Heart right ventricle (tissue), 16 donors: ENCODE results near the gene CCSER2. TPM values are rescaled to one million over a fixed set of nuclear protein-coding genes. Genes with fewer than 3 reads are reported as not detected.
A peak's percentile ranks its signal among the peaks of the same experiment; 100 is the strongest.

Experiments used
- ATAC-seq, 8 donors: fragments of 200-7000 bp; cut with Tn5 transposase; one replicate each; pipeline ENCODE4 v1.9.1; 2020; ENCODE audit warnings: mild to moderate bottlenecking in 8 of 8, moderate library complexity in 8 of 8, moderate number of reproducible peaks in 1 of 8
- DNase-seq, 2 donors: peaks; one replicate each; pipeline ENCODE4 v3.0.0-alpha.2; 2020
- H3K27ac ChIP-seq, 10 donors: fragments of 200-600 bp; sonication (generic) in 2 of 10; one replicate each; pipeline versions ENCODE4 v1.5.0 to v1.8.0; 2020 to 2022; ENCODE audit warnings: mild to moderate bottlenecking in 3 of 10
- H3K27me3 ChIP-seq, 7 donors: fragments of 200-600 bp; one replicate each; pipeline ENCODE4 v1.8.0; 2021 to 2022; ENCODE audit warnings: mild to moderate bottlenecking in 2 of 7
- H3K36me3 ChIP-seq, 9 donors: fragments of 200-600 bp; sonication (generic) in 1 of 9; one replicate each; pipeline versions ENCODE4 v1.5.0 to v1.8.0; 2020 to 2022; ENCODE audit warnings: mild to moderate bottlenecking in 2 of 9
- H3K4me1 ChIP-seq, 9 donors: fragments of 200-600 bp; sonication (generic) in 1 of 9; one replicate each; pipeline versions ENCODE4 v1.5.0 to v1.8.0; 2020 to 2022; ENCODE audit warnings: mild to moderate bottlenecking in 4 of 9
- H3K4me3 ChIP-seq, 10 donors: fragments of 200-600 bp; sonication (generic) in 2 of 10; one replicate each; pipeline versions ENCODE4 v1.5.0 to v1.8.0; 2020 to 2022; ENCODE audit warnings: mild to moderate bottlenecking in 7 of 10, moderate library complexity in 2 of 10
- H3K9me3 ChIP-seq, 11 donors: fragments of 200-600 bp in 10 of 11; sonication (generic) in 2 of 11; one replicate each; pipeline versions ENCODE4 v1.5.0 to v1.8.0; 2013 to 2022; ENCODE audit warnings: mild to moderate bottlenecking in 2 of 11, control low read depth in 1 of 11, moderate library complexity in 1 of 11
- WGBS, 2 donors: extraction: QIAGEN DNeasy Blood & Tissue Kit; methylation state at CpG; one replicate each; pipeline ENCODE4 v1.1.7; 2013; ENCODE audit warnings: inconsistent platforms in 1 of 2; 5-methylcytosine and 5-hydroxymethylcytosine counted together
- intact Hi-C, 10 donors: fragments of 100-400 bp; cut with DNase I; formaldehyde crosslinking; loops; one replicate each; pipeline versions ENCODE4 v1.11.1 to v1.14.2; 2022
- polyA plus RNA-seq, 2 donors: library from polyadenylated mRNA; stranded (reverse); fragments of 200-250 nt; gene quantifications; one replicate each; pipeline ENCODE4 v1.2.3, GENCODE V29; 2013
- total RNA-seq, 10 donors: library from RNA; stranded (reverse); fragmentation: NEBNext Ultra II Directional in 3 of 10; extraction: Animal tissue kit (Norgen Biotek cat#: 25700) in 3 of 10; gene quantifications; one replicate each; pipeline versions ENCODE4 v1.2.1 to v1.2.4, GENCODE V29; 2021 to 2023
- TF ChIP-seq, protein P1 (sequence below), 9 donors: fragments of 200-600 bp; sonication (generic) in 2 of 9; IDR thresholded peaks; one replicate each; pipeline versions ENCODE4 v1.5.0 to v1.8.0; 2021 to 2022; ENCODE audit warnings: antibody characterized with exemption in 9 of 9, mild to moderate bottlenecking in 5 of 9, moderate library complexity in 1 of 9
- donor health status: Arrhythmogenic right ventricular cardiomyopathy.
- donor health status: ischemic (EF 13 %, LVEDD 7.1; RV severe dilation, severe dysfunction).
- donor health status: healthy with polysubstance abuse.
- donor health status: DM: no; HTN: yes; CAD: no.
- donor health status: DM: no; HTN: no; CAD: no.
- donor health status: ischemic (EF 25% LVEDD 6.9; RV normal size, moderate dysfunction).
- donor health status: ischemic (EF 25% LVEDD 5.7; RV mildly dilated, moderate dysfunction).
- donor health status: healthy.
- donor health status: DM: yes; HTN: yes; CAD: no.
- donor health status: Ischemic cardiomyopathy.
- donor health status: ischemic (EF 35%, LVEDD 5.7; RV mildly dilated, moderate dysfunction).
- donor health status: nonischemic (EF 11% LVEDD 7.7; RV severe dilation, severe dysfunction).
- donor health status: DM: yes; HTN: yes; CAD: no.
- donor health status: PGD.
- donor health status: ischemic (EF 29% LVEDD 5.4; RV normal size, mild dysfunction).
- donor health status: nonischemic (EF 23%, LVEDD 6.1; RV moderate dilation, normal function).

The CCSER2 gene
- total and polyA plus RNA-seq, 12 donors: 27.5 to 252 (median 198) TPM

- Histone ChIP-seq H3K4me1 (peaks cover 0 to 26% (median 0%) of the 10 kb centered on the region in 9 donors), H3K27ac (peak overlapping the region in 3 of 10 donors; percentile 0 to 23 (median 9)), H3K36me3 (no peaks in the 10 kb centered on the region), H3K27me3 (peaks cover 0 to 10% (median 0%) of the 10 kb centered on the region in 7 donors), H3K4me3 (no peak overlapping the region), H3K9me3 (no peaks in the 10 kb centered on the region)
- DNase-seq: no peak
- no peak for ATAC-seq
- 76 to 84% methylated on average over 3 of the region's 3 CpGs for WGBS, 2 donors
- TF ChIP-seq, protein P1, sequence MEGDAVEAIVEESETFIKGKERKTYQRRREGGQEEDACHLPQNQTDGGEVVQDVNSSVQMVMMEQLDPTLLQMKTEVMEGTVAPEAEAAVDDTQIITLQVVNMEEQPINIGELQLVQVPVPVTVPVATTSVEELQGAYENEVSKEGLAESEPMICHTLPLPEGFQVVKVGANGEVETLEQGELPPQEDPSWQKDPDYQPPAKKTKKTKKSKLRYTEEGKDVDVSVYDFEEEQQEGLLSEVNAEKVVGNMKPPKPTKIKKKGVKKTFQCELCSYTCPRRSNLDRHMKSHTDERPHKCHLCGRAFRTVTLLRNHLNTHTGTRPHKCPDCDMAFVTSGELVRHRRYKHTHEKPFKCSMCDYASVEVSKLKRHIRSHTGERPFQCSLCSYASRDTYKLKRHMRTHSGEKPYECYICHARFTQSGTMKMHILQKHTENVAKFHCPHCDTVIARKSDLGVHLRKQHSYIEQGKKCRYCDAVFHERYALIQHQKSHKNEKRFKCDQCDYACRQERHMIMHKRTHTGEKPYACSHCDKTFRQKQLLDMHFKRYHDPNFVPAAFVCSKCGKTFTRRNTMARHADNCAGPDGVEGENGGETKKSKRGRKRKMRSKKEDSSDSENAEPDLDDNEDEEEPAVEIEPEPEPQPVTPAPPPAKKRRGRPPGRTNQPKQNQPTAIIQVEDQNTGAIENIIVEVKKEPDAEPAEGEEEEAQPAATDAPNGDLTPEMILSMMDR (IDR thresholded peaks at IDR 0.05): no peak
- intact Hi-C loops: no loop called here
Observed at GRCh38 chr10:84298057-84298456, 30.3 kb upstream of the CCSER2 start.

DNA sequence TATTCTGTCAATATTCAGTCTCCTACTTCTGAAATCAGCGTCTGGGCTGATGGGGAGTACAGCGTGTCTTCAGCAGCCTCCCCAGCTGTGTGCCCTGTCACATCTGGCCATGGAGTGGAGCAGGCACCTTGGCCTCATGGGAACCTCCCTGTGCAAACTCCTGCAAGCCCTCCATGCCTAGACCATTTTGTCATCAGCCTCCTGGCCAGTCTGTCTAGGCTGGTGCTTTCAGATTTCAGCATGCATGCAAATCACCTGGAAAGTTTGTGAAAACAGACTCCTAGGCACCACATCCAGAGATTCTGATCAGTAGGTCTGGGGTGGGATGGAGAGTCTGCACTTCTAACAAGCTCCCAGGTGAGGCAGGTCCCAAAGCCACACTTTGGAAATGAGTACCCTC, 26.2 kb upstream of the CCSER2 start:
- no peak overlapping the region for H3K4me3 ChIP-seq
- TF ChIP-seq, protein P1 (IDR thresholded peaks at IDR 0.05): no peak
- H3K4me1 ChIP-seq: peaks cover 0 to 5% (median 0%) of the 10 kb centered on the region in 9 donors
- no peaks in the 10 kb centered on the region for H3K36me3 ChIP-seq
- H3K27ac ChIP-seq: no peak overlapping the region
- DNase-seq: no peak
- H3K9me3 ChIP-seq: no peaks in the 10 kb centered on the region
- intact Hi-C loops: no loop called here
- 47 to 50% methylated on average over 2 of the region's 2 CpGs for WGBS, 2 donors
- ATAC-seq: no peak
- peaks cover 0 to 4% (median 0%) of the 10 kb centered on the region in 7 donors for H3K27me3 ChIP-seq

DNA sequence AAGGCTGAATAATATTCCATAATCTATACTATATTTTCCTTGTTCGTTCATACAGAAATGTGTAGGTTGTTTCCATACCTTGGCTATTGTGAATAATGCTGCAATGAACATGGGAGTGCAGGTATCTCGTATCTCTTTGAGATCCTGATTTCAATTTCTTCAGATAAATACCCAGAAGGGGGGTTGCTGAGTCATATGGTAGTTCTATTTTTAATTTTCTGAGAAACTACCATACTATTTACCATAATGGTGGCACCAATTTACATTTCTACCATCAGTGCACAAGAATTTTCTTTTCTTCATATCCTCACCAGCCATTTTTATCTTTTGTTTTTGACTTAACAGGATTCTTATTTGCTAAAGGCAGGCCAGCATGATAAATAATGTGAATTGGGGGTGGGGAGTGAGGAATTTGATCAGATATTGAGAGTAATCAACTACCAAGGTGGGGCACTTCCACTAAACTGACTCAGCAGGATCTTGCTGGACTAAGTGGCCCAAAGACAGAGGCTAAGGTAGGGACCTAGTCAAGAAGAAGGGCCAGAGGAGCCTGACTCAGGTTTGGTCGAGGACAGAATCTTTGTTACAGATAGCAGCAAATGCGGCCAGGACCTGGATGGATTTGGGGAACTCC, 21.5 kb upstream of the CCSER2 start:
- DNase-seq: no peak
- Histone ChIP-seq H3K4me1 (peaks cover 0 to 29% (median 11%) of the 10 kb centered on the region in 9 donors), H3K27me3 (peaks cover 0 to 3% (median 0%) of the 10 kb centered on the region in 7 donors), H3K4me3 (no peak overlapping the region), H3K27ac (no peak overlapping the region), H3K9me3 (no peaks in the 10 kb centered on the region), H3K36me3 (no peaks in the 10 kb centered on the region)
- 83 to 86% methylated on average over 4 of the region's 4 CpGs for WGBS, 2 donors
- no peak for ATAC-seq
- TF ChIP-seq, protein P1 (IDR thresholded peaks at IDR 0.05): no peak
- intact Hi-C loops: no loop called here

- H3K36me3 ChIP-seq: no peaks in the 10 kb centered on the region
- 50 to 57% methylated on average over 1 of the region's 1 CpG for WGBS, 2 donors
- H3K4me3 ChIP-seq: no peak overlapping the region
- H3K27ac ChIP-seq: peak overlapping the region in 7 of 10 donors; percentile 0 to 79 (median 65)
- DNase-seq (no peak), ATAC-seq (no peak)
- peaks cover 0 to 29% (median 11%) of the 10 kb centered on the region in 9 donors for H3K4me1 ChIP-seq
- no peaks in the 10 kb centered on the region for H3K27me3 ChIP-seq
- H3K9me3 ChIP-seq: no peaks in the 10 kb centered on the region
- intact Hi-C loops: no loop called here
- TF ChIP-seq, protein P1 (IDR thresholded peaks at IDR 0.05): no peak
Observed at GRCh38 chr10:84308021-84308420, 20.4 kb upstream of the CCSER2 start.
